ENCODE measurements around the gene GPR173.

- TF ChIP-seq CTCF (IDR thresholded peaks at IDR 0.05; ENCODE audit: poor library complexity), result no peak
- TF ChIP-seq EZH2phosphoT487 (IDR thresholded peaks at IDR 0.05; ENCODE audit: low read depth, severe bottlenecking, unreplicated experiment), result no peak
These were observed 79.6 kb downstream of the GPR173 start for GRCh38 chrX:53128097-53128749.
